ENCODE data around the gene MCAT.
A peak's percentile ranks its signal among the peaks of the same experiment; 100 is the strongest.

Gene MCAT

GRCh38 chr22:43133401-43133800 is 9.8 kb downstream of the MCAT start:
- Mint-ChIP-seq H3K4me3 (no peak overlapping the region), H3K9me3 (no peaks in the 10 kb centered on the region), H3K4me1 (peaks cover 17 to 31% of the 10 kb centered on the region in 2 donors), H3K36me3 (peaks cover 70 to 71% of the 10 kb centered on the region in 2 donors), H3K27ac (no peak overlapping the region), H3K27me3 (peaks cover 8 to 15% of the 10 kb centered on the region in 2 donors)
- no peak for ATAC-seq (replicated peaks)
- DNase-seq = no peak

GRCh38 chr22:43131773-43132501 is 11.3 kb downstream of the MCAT start:
- H3K27me3 Mint-ChIP-seq = peaks cover 15 to 26% of the 10 kb centered on the region in 2 donors
- H3K9me3 Mint-ChIP-seq = no peaks in the 10 kb centered on the region
- H3K4me3 Mint-ChIP-seq = no peak overlapping the region
- H3K4me1 Mint-ChIP-seq = peaks cover 21 to 42% of the 10 kb centered on the region in 2 donors
- DNase-seq = no peak
- no peak for ATAC-seq (replicated peaks)
- H3K36me3 Mint-ChIP-seq = peaks cover 60% of the 10 kb centered on the region in 2 donors
- no peak overlapping the region for H3K27ac Mint-ChIP-seq

- peaks cover 16 to 36% of the 10 kb centered on the region in 2 donors for H3K4me1 Mint-ChIP-seq
- H3K4me3 Mint-ChIP-seq = no peak overlapping the region
- no peaks in the 10 kb centered on the region for H3K9me3 Mint-ChIP-seq
- peaks cover 42 to 43% of the 10 kb centered on the region in 2 donors for H3K36me3 Mint-ChIP-seq
- H3K27me3 Mint-ChIP-seq = peaks cover 15 to 39% of the 10 kb centered on the region in 2 donors
- DNase-seq = no peak
- peak overlapping the region; percentile 88 for H3K27ac Mint-ChIP-seq
- no peak for ATAC-seq (replicated peaks)
Observed at GRCh38 chr22:43129426-43130425, 13.5 kb downstream of the MCAT start.

GRCh38 chr22:43128928-43129424 is 14.2 kb downstream of the MCAT start:
- Mint-ChIP-seq H3K4me1 (peaks cover 16 to 36% of the 10 kb centered on the region in 2 donors), H3K27me3 (peaks cover 17 to 43% of the 10 kb centered on the region in 2 donors), H3K9me3 (no peaks in the 10 kb centered on the region), H3K4me3 (peak overlapping the region in 1 of 2 donors; percentile 17), H3K36me3 (peaks cover 35 to 36% of the 10 kb centered on the region in 2 donors), H3K27ac (peak overlapping the region; percentile 88)
- ATAC-seq (replicated peaks) (peak; percentile 61 to 62), DNase-seq (no peak)

- H3K9me3 Mint-ChIP-seq = no peaks in the 10 kb centered on the region
- H3K36me3 Mint-ChIP-seq = peaks cover 26 to 29% of the 10 kb centered on the region in 2 donors
- H3K4me1 Mint-ChIP-seq = peaks cover 16 to 36% of the 10 kb centered on the region in 2 donors
- peaks cover 19 to 49% of the 10 kb centered on the region in 2 donors for H3K27me3 Mint-ChIP-seq
- ATAC-seq (replicated peaks) (peak; percentile 23 to 56), DNase-seq (no peak)
- peak overlapping the region; percentile 47 for H3K27ac Mint-ChIP-seq
- no peak overlapping the region for H3K4me3 Mint-ChIP-seq
Observed at GRCh38 chr22:43128116-43128515, 15.1 kb downstream of the MCAT start.

DNA sequence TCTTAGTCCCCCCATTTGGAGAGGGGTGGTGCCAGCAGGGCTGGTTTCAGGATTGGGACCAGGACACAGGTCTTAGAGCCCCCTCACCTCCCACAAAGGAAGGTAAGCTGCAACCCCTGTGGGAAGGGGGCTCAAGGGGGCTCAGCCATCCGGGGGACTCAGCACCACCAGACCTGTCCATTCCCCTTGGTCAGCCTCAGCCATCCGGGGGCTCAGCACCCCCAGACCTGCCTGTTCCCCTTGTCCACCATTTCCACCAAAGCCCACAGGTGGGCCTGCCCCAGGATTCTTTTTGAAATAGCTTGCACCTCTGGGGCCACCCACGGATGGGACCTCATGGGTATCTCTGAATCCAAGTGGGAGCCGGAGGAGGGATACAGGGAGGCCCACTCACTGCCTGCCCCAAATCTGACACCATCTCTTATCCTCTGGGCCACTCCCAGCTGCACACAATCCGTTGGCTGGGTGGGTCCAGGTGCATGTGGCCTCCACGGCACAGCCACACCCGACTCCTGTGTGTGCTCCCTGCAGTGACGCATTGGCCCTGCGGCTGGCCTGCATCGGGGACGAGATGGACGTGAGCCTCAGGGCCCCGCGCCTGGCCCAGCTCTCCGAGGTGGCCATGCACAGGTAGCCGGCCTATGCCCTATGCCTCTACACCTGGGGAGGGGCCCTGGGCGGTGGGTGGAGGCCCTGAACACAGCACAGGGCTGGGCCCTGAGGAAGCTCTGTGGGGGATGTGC is 15.9 kb downstream of the MCAT start:
- H3K4me3 Mint-ChIP-seq = no peak overlapping the region
- H3K27ac Mint-ChIP-seq = no peak overlapping the region
- H3K27me3 Mint-ChIP-seq = peaks cover 23 to 55% of the 10 kb centered on the region in 2 donors
- H3K36me3 Mint-ChIP-seq = peaks cover 18 to 22% of the 10 kb centered on the region in 2 donors
- peaks cover 16 to 40% of the 10 kb centered on the region in 2 donors for H3K4me1 Mint-ChIP-seq
- ATAC-seq (replicated peaks) (no peak), DNase-seq (no peak)
- H3K9me3 Mint-ChIP-seq = no peaks in the 10 kb centered on the region

DNA sequence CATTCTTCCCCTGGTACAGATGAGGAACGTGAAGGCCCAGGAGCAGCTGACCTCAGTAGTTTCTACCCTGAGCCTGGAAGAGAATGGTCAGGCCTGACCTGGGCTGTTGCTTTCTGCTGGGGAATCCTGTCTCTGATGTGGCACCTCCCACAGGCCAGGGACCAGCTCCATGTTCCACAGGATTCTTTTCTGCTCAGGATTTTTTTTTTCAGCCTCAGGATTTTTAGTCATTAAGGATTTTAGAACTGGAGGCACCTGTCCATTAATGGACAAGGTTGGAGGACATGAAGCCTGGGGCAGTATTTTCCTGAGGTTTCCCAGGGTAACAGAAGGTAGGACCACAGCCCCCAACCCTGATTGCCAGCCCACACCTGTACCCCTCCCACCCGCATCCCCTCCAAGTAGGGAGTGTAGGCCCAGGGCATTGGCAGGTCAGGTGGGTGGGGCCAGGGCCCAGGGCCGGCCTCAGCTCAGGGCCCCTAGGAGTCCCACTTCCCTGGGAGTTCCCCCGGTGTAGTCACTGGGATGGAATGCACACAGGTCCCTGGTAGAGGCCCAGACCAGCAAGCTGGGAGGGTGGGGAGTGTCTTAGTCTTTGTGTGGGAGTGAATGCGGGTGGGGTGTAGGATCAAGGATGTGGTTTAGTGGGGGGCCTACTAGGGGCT is 16.6 kb downstream of the MCAT start:
- Mint-ChIP-seq H3K9me3 (no peaks in the 10 kb centered on the region), H3K36me3 (peaks cover 11 to 15% of the 10 kb centered on the region in 2 donors), H3K27ac (no peak overlapping the region), H3K4me1 (peaks cover 23 to 47% of the 10 kb centered on the region in 2 donors), H3K27me3 (peaks cover 28 to 55% of the 10 kb centered on the region in 2 donors), H3K4me3 (no peak overlapping the region)
- DNase-seq (no peak), ATAC-seq (replicated peaks) (no peak)

- H3K4me1 Mint-ChIP-seq = peaks cover 34 to 72% of the 10 kb centered on the region in 2 donors
- peak; percentile 67 for DNase-seq
- H3K27ac Mint-ChIP-seq = peak overlapping the region; percentile 59
- H3K27me3 Mint-ChIP-seq = peaks cover 38 to 44% of the 10 kb centered on the region in 2 donors
- H3K9me3 Mint-ChIP-seq = no peaks in the 10 kb centered on the region
- H3K36me3 Mint-ChIP-seq = peaks cover 0 to 2% of the 10 kb centered on the region in 2 donors
- H3K4me3 Mint-ChIP-seq = peak overlapping the region in 1 of 2 donors; percentile 67
- ATAC-seq (replicated peaks) = peak; percentile 86 to 89
Observed at GRCh38 chr22:43118953-43119458, 24.2 kb downstream of the MCAT start.

DNA sequence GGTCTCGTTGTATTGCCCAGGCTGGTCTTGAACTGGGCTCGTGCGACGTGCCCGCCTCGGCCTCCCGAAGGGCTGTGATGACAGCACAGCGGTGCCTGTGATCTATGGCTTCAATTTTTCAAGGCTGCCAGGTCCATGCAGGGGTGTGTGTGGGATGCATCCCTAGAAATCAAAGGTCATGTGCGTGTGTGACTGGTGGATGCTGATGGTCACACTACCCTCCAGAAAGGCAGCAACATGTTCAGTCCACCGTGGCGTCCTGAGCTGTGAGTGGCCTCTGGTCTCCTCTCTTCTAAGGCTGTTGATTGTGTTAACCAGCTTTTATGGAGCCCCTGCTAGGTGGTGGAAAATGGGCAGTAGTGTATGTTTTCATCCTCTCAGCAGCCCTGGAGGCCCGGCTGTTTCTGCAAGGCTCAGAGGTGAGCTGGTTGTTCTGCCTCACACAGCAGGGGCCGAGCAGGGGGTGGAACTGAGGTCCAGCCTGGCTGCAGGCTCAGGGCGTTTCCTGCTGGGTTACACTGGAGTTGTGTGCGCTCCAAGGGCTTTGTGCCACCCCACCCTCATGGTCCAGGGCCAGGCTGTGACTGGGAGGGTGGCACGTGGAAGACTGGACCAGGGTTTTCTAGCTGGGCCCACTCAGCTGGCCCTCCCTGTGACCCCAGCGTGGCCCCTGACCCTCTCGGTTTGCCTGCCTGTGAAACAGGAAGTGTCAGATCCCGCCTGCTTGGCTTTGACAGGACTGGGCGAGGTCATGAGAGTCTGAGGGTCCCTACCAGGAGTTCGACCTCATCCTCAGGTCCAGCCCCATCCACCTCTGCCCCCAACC is 25.0 kb downstream of the MCAT start:
- H3K36me3 Mint-ChIP-seq = peaks cover 0 to 2% of the 10 kb centered on the region in 2 donors
- ATAC-seq (replicated peaks) (no peak), DNase-seq (no peak)
- peak overlapping the region in 1 of 2 donors; percentile 67 for H3K4me3 Mint-ChIP-seq
- no peak overlapping the region for H3K27ac Mint-ChIP-seq
- H3K9me3 Mint-ChIP-seq = no peaks in the 10 kb centered on the region
- peaks cover 44 to 46% of the 10 kb centered on the region in 2 donors for H3K27me3 Mint-ChIP-seq
- peaks cover 38 to 79% of the 10 kb centered on the region in 2 donors for H3K4me1 Mint-ChIP-seq

DNA sequence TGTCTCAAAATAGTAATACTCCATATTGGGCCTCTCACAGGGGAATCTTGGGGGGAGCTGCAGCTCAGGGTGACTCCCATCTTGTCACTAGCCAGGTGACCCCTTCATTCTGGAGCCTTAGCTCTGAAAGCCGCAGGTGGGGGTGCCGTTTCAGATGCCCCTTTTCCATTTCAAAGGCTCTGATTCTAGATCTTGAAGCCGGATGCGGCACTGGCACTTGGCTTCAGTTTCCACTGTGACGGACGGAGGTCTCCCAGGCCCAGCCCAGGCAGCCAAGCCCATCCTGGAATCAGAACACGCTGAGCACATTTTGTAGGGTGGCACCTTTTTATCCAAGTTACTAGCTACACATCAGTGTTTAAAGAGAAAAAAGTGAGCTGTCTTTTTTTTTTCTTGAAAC is 26.3 kb downstream of the MCAT start:
- H3K27ac Mint-ChIP-seq = no peak overlapping the region

DNA sequence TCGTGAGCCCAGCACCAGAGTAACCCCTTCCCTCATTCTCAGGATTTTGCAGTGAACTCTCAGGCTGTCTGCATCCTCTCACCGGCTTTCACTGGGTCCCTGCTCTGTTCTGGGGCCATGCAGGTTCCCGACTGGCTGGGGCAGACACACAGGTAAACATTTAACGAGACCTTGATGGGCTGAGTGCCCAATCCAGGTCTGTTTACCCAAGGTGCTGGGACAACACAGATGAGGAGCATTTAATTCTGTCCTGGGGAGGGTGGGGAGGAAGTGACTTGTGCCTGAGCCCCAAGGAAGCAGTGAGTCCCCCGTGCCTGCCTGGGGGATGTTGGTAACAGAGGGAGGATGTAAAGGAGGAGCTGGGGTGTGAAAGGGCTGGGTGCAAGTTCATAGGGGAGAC is 28.2 kb downstream of the MCAT start:
- DNase-seq = no peak
- Mint-ChIP-seq H3K9me3 (no peaks in the 10 kb centered on the region), H3K27me3 (peaks cover 38 to 59% of the 10 kb centered on the region in 2 donors), H3K36me3 (peaks cover 0 to 2% of the 10 kb centered on the region in 2 donors), H3K27ac (peak overlapping the region; percentile 87), H3K4me1 (peaks cover 31 to 72% of the 10 kb centered on the region in 2 donors), H3K4me3 (peak overlapping the region in 1 of 2 donors; percentile 12)
- ATAC-seq (replicated peaks) = no peak

More for the DNA sequence above, 26.3 kb downstream of the MCAT start:
- peaks cover 44 to 52% of the 10 kb centered on the region in 2 donors for H3K27me3 Mint-ChIP-seq
- H3K9me3 Mint-ChIP-seq = no peaks in the 10 kb centered on the region
- DNase-seq (no peak), ATAC-seq (replicated peaks) (no peak)
- no peak overlapping the region for H3K4me3 Mint-ChIP-seq
- H3K36me3 Mint-ChIP-seq = peaks cover 0 to 2% of the 10 kb centered on the region in 2 donors
- H3K4me1 Mint-ChIP-seq = peaks cover 37 to 78% of the 10 kb centered on the region in 2 donors

DNA sequence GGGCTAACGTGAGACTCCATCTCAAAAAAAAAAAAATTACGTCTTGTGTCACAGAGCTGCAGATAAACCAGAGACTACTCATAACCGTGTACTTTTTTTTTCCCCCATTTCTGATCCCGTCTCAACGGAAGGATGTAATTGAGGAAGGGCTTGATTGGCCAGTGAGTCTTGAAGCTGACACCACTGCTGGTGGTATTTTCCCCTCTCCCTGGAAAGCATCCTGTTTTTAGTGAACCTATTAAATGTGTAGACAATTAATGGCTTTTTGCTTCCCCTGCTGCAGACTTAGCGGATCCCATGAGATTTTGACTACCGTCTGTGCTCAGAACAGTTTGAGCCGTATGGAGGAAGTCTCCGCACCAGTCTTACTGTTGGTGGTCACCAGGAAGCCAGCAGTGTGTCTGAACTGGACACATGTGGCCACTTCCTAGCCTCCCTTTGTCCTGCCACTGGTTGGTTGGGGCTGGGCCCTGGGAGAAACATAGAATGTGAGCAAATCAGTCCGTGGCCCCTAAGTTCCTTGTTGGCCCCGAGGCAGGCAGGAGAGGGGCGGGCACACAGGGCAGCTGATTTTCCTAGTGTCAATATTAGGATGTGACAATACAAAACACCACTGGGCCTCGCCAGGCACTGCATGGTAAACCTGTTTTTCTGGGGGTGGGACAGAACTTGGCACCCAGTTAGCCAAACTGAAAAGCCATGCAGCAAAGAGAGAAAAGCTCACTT is 29.5 kb downstream of the MCAT start:
- DNase-seq = no peak
- Mint-ChIP-seq H3K27me3 (peaks cover 41 to 69% of the 10 kb centered on the region in 2 donors), H3K9me3 (no peaks in the 10 kb centered on the region), H3K4me1 (peaks cover 27 to 62% of the 10 kb centered on the region in 2 donors), H3K36me3 (peaks cover 0 to 2% of the 10 kb centered on the region in 2 donors), H3K27ac (no peak overlapping the region), H3K4me3 (no peak overlapping the region)
- ATAC-seq (replicated peaks) = no peak
